ENCODE results near the gene CHST5.
"Not testable (repeated sequence)": the region's sequence is repeated elsewhere in the genome, so short reads cannot be mapped to it uniquely, and the experiment has no call there.

CHST5 gene

GRCh38 chr16:75548456-75548855, 12.5 kb upstream of the CHST5 start:
- not testable (repeated sequence) for DNase-seq

DNA sequence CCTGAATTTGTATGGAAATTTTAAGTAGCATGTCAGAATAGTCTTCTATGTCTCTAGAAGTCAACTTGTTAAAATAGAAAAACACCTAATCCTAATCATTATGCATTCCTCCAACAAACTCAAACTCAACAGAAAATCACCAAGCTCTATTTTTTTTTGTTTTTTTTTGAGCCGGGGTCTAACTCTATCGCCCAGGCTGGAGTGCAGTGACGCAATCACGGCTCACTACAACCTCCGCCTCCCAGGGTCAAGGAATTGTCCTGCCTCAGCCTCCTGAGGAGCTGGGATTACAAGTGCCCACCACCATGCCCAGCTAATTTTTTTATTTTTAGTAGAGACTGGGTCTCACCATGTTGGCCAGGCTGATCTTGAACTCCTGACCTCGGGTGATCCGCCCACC, 10.4 kb upstream of the CHST5 start:
- no peak for DNase-seq

- not testable (repeated sequence) for DNase-seq
These were observed 10.0 kb upstream of the CHST5 start for GRCh38 chr16:75545879-75546278.

DNA sequence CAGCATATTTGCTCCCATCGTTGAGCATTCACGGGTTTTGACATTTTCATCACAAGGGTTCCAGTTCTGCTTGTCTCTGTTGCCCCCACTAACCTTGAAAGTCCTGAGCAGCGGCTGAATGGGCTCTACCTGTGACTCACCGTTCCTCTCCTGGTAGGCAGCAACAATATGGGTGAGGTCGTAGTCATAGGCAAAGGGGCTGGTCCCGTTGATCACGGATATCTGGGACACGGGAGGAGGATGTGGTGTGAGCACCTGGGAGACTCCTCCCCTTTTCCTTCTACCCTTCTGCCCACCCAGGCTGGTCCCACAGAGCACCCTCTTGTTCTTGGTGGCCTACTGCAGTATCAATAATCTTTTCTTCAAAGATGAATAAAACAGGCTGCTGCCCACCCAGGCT, 6.6 kb upstream of the CHST5 start:
- not testable (repeated sequence) for DNase-seq

DNA sequence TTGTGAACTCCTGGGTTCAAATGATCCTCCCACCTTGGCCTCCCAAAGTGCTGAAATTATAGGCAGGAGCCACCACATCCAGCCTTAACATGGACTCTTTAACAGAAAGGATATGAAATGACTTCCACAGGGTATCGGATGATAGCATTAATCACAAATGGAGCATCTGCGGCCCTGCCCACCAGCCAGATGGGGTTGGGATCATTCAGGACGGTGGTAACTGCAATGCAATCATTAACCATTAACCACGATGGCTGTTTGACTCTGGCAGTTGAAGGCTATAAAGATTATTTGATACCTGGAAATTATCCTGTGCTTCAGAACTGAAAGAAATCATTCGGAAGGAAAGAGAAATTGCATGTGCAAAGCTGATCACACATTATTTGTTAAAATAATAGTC, 5.3 kb upstream of the CHST5 start:
- DNase-seq: no peak

GRCh38 chr16:75538882-75539565, 3.1 kb upstream of the CHST5 start:
- DNase-seq: not testable (repeated sequence)

- DNase-seq: no peak
These were observed 1.9 kb upstream of the CHST5 start for GRCh38 chr16:75537776-75538175.

- DNase-seq: no peak
These were observed 581 bp downstream of the CHST5 start for GRCh38 chr16:75535211-75535843.

- no peak for DNase-seq
These were observed 1.2 kb downstream of the CHST5 start for GRCh38 chr16:75534560-75535205.

DNA sequence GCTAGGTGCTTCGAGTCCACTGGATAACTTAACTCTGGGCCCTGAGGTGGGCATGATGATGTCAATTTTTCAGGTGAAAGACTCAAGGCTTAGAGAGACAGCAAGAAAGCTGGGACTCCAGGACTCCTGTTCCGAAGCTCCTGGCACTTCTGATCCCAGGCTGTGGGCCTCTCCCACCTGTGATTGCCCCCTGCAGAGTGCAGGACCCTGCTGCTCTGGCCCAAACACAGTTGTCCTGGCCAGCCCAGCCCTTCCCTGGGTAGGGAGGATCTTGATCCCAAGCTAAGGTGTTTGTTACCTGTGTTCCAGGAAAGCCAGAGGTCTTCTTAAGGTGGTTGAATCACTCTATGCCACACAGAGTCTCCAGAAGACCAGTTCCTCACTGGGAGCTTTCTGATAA, 3.1 kb downstream of the CHST5 start:
- DNase-seq: no peak

GRCh38 chr16:75532142-75532765, 3.7 kb downstream of the CHST5 start:
- no peak for DNase-seq

- DNase-seq: no peak
These were observed 5.9 kb downstream of the CHST5 start for GRCh38 chr16:75529959-75530358.

GRCh38 chr16:75529056-75529905, 6.6 kb downstream of the CHST5 start:
- no peak for DNase-seq

DNA sequence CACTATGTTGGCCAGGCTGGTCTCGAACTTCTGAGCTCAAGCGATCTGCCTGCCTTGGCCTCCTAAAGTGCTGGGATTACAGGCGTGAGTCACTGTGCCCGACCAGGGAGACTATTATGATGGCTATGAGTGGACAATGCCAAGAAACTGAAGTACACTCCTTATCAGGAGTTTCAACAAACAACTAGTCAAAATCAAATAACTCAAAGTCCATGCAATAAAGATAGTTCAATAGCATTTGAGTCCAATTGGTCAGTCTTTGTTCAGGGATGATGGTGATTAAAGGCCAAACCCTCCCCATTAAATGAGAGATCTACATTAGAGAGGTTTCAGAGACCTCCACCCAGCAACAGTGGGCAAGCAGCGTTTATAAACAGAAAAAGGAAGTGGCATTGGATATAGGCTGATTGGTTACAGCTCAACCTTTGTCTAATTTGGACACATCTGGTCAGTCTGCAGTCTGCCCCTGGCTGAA, 8.0 kb downstream of the CHST5 start:
- no peak for DNase-seq

GRCh38 chr16:75526032-75526790, 9.7 kb downstream of the CHST5 start:
- DNase-seq: no peak

- DNase-seq: no peak
These were observed 16.7 kb downstream of the CHST5 start for GRCh38 chr16:75519175-75519574.

DNA sequence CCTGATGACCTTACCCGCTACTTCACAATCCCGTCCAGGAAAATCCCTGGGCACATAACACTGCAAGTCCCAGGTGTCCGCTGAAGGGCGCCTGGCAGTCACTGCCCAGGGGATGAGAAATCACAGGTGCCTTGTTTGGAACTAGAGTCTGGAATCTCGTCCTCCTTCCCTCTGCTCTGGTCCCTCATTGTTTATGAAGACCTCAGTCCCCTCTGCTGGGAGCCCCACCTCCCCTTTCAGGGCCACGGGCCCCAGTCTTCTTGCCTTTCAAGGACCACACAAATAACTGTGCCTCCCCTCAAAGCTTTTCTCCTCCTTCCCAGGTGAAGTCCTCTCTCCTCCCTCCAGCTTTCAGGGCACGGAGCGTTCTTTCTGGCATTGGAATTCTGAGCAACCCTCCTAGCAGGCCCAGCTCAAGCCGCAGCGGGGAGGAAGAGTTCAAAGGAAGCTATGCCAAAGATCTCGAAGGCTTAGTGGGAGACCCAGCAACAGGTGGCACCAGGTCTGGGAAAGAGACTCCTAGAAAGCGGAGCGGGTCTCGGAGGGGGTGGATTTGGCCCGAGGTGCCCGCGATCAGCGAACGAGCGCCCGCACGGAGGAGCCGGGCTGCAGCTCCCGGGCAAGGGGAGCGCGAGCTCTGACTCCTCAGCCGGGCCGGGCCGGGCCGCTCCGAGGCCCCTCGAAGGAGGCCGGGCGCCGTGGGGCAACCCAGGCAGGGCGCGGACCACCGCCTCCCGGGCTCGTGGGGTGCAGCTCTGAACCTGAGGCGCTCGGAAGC, 19.5 kb downstream of the CHST5 start:
- DNase-seq: not testable (repeated sequence)

GRCh38 chr16:75514296-75514695, 21.6 kb downstream of the CHST5 start:
- DNase-seq: no peak

- no peak for DNase-seq
These were observed 29.3 kb downstream of the CHST5 start for GRCh38 chr16:75506574-75506973.

DNA sequence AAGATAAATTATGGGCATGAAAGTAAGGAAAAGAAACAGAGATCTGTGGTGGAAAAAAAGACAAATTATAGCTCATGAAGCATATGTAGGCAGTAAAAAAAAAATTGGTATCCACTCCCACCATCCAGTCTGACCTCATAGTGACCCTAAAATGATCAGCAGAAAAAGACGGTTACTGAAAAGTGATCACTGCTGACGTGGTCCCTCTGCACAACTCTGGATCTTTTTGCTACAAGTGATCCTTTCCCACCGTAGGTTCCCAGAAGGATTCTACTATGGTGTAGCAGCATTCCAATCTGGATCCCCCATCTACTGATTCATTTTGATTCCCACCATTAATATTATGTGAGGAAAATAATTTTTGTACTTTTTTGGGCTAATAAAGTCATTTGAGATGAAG, 29.8 kb downstream of the CHST5 start:
- no peak for DNase-seq

DNA sequence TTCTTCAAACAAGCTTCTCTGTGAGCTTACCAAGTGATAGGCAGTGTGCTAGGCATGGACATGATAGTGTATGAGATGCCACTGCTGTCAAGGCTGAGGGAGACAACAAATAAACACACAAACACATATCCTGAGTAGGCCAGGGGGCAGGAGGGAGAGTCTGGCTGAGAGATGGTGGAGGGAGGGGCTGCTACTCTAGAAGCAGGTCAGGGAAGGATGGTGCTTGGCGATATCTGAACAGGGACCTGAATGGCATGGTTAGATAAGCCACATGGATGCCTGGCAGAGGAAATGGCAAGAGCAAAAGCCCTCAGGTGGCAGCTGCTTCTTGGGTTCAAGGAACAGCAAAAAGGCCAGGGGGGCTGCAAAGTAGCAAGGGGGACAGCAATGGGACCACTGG, 32.1 kb downstream of the CHST5 start:
- DNase-seq: no peak

All from DMS 273 treated with DMSO at 0.1 percent for 48 hours (cell line).